ENCODE measurements around the gene ITGA7.

The ITGA7 gene

GRCh38 chr12:55697686-55698085 lies 10.0 kb downstream of the ITGA7 start:
- no peak for DNase-seq
- WGBS (ENCODE audit: extremely low coverage, insufficient coverage, insufficient read length), result no CpG with 5 or more reads among the region's 7 CpGs
- Histone ChIP-seq H2BK12ac (ENCODE audit: low read length) (no peak overlapping the region), H3K4me3 (ENCODE audit: low read depth, low read length) (no peak overlapping the region), H2AK5ac (ENCODE audit: low read length) (no peak overlapping the region), H3K4me1 (ENCODE audit: control insufficient read depth in 1 of 2, insufficient read depth in 2 of 2, low read length in 2 of 2) (no peaks in the 10 kb centered on the region), H3K4ac (ENCODE audit: low read depth, low read length) (no peak overlapping the region), H2AFZ (ENCODE audit: insufficient read depth, low read length, poor library complexity) (no peak overlapping the region), H3K27ac (ENCODE audit: low read depth, low read length) (no peak overlapping the region), H3K27me3 (ENCODE audit: insufficient read depth, low read length) (no peaks in the 10 kb centered on the region), H3K18ac (ENCODE audit: low read length) (no peak overlapping the region), H4K12ac (ENCODE audit: low read depth, low read length) (no peak overlapping the region), H2BK5ac (ENCODE audit: low read depth, low read length, poor library complexity) (no peak overlapping the region), H3K79me2 (ENCODE audit: control insufficient read depth, insufficient read depth, low read length, poor library complexity) (no peaks in the 10 kb centered on the region), H3K14ac (ENCODE audit: low read length) (no peak overlapping the region), H4K8ac (ENCODE audit: low read depth, low read length) (no peak overlapping the region), H3K9me3 (ENCODE audit: insufficient read depth, low read depth, low read length) (peaks cover 7% of the 10 kb centered on the region), H3K79me1 (ENCODE audit: low read length) (no peaks in the 10 kb centered on the region), H3K9ac (ENCODE audit: low read length) (no peak overlapping the region), H3K36me3 (ENCODE audit: control insufficient read depth in 1 of 2, insufficient read depth in 2 of 2, low read length in 2 of 2) (no peaks in the 10 kb centered on the region), H3K4me2 (ENCODE audit: low read length) (no peak overlapping the region), H3K23ac (ENCODE audit: low read length) (no peak overlapping the region), H2BK120ac (ENCODE audit: insufficient read depth, low read length, poor library complexity) (no peak overlapping the region), H4K91ac (ENCODE audit: low read depth, low read length) (no peak overlapping the region)

DNA sequence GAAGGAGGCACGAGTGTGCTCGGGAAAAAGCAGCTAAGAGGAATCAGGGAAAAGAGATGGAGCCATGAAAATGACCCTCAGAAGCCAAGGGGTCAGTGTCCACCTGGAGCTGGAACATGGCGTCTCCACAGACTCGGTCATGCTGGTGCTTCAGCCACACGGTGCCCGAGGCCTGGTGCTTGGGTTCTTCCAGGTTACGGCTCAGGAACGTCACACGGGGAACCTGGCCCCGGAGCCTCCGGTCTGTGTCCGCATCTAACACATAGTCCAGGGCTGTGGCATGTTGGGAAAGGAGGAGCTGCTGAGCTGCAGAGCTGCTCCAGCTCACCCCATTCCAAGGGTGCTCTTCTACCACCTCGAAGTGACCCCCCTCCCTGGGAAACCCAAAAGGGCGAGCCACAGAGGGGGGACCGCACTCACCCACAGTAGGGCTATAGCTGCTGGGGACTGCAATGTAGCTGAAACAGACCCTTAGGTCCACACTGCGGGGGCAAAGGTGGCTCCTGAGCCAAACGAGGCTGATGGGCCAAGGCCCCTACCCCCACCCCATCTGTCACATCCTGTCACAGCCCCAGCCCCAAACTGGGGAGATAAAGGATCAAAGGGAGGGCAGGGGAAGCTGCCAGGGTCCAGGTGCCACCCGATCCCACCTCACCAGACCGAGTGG lies 10.8 kb downstream of the ITGA7 start:
- H3K4me2 ChIP-seq (ENCODE audit: low read length), result no peak overlapping the region
- no peak overlapping the region for H4K8ac ChIP-seq (ENCODE audit: low read depth, low read length)
- H4K91ac ChIP-seq (ENCODE audit: low read depth, low read length), result no peak overlapping the region
- H2BK120ac ChIP-seq (ENCODE audit: insufficient read depth, low read length, poor library complexity), result no peak overlapping the region
- no peak for DNase-seq
- H2BK12ac ChIP-seq (ENCODE audit: low read length), result no peak overlapping the region
- no peak overlapping the region for H2AFZ ChIP-seq (ENCODE audit: insufficient read depth, low read length, poor library complexity)
- H3K27me3 ChIP-seq (ENCODE audit: insufficient read depth, low read length), result no peaks in the 10 kb centered on the region
- no peak overlapping the region for H2BK5ac ChIP-seq (ENCODE audit: low read depth, low read length, poor library complexity)
- H3K4me3 ChIP-seq (ENCODE audit: low read depth, low read length), result no peak overlapping the region
- H3K14ac ChIP-seq (ENCODE audit: low read length), result no peak overlapping the region
- no peaks in the 10 kb centered on the region for H3K79me2 ChIP-seq (ENCODE audit: control insufficient read depth, insufficient read depth, low read length, poor library complexity)
- no peaks in the 10 kb centered on the region for H3K4me1 ChIP-seq (ENCODE audit: control insufficient read depth in 1 of 2, insufficient read depth in 2 of 2, low read length in 2 of 2)
- H3K36me3 ChIP-seq (ENCODE audit: control insufficient read depth in 1 of 2, insufficient read depth in 2 of 2, low read length in 2 of 2), result no peaks in the 10 kb centered on the region
- H3K4ac ChIP-seq (ENCODE audit: low read depth, low read length), result no peak overlapping the region
- peaks cover 9% of the 10 kb centered on the region for H3K9me3 ChIP-seq (ENCODE audit: insufficient read depth, low read depth, low read length)
- no peak overlapping the region for H3K18ac ChIP-seq (ENCODE audit: low read length)
- no CpG with 5 or more reads among the region's 19 CpGs for WGBS (ENCODE audit: extremely low coverage, insufficient coverage, insufficient read length)
- H3K9ac ChIP-seq (ENCODE audit: low read length), result no peak overlapping the region
- H4K12ac ChIP-seq (ENCODE audit: low read depth, low read length), result no peak overlapping the region
- no peak overlapping the region for H2AK5ac ChIP-seq (ENCODE audit: low read length)
- no peak overlapping the region for H3K23ac ChIP-seq (ENCODE audit: low read length)
- no peak overlapping the region for H3K27ac ChIP-seq (ENCODE audit: low read depth, low read length)
- H3K79me1 ChIP-seq (ENCODE audit: low read length), result no peaks in the 10 kb centered on the region

- no peaks in the 10 kb centered on the region for H3K79me2 ChIP-seq (ENCODE audit: control insufficient read depth, insufficient read depth, low read length, poor library complexity)
- WGBS (ENCODE audit: extremely low coverage, insufficient coverage, insufficient read length), result no CpG with 5 or more reads among the region's 6 CpGs
These were observed 11.6 kb downstream of the ITGA7 start for GRCh38 chr12:55696141-55696540.

DNA sequence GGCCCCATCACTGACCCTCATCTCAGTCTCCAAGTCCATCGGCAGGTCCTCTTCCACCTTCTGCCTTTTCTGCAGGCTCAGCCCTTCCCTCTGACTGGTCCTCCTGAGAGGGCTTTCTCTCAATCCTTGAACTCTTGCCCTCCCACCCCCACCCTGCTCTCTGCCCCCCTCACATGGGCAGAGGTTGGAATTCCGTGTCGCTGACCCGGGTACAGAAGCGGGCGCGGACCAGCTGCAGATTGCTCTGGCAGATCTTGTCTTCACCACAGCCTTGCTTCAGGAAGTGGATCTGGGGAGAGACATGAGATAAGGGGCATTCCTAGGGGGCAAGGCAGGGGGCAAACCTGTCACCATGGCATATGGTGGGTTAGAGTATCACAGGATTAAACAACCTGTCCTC lies 12.4 kb downstream of the ITGA7 start:
- no CpG with 5 or more reads among the region's 7 CpGs for WGBS (ENCODE audit: extremely low coverage, insufficient coverage, insufficient read length)
- Histone ChIP-seq H3K4me2 (ENCODE audit: low read length) (no peak overlapping the region), H3K4ac (ENCODE audit: low read depth, low read length) (no peak overlapping the region), H3K18ac (ENCODE audit: low read length) (no peak overlapping the region), H2BK5ac (ENCODE audit: low read depth, low read length, poor library complexity) (no peak overlapping the region), H3K27ac (ENCODE audit: low read depth, low read length) (no peak overlapping the region), H2BK120ac (ENCODE audit: insufficient read depth, low read length, poor library complexity) (no peak overlapping the region), H4K12ac (ENCODE audit: low read depth, low read length) (no peak overlapping the region), H3K36me3 (ENCODE audit: control insufficient read depth in 1 of 2, insufficient read depth in 2 of 2, low read length in 2 of 2) (no peaks in the 10 kb centered on the region), H4K91ac (ENCODE audit: low read depth, low read length) (no peak overlapping the region), H4K8ac (ENCODE audit: low read depth, low read length) (no peak overlapping the region), H3K27me3 (ENCODE audit: insufficient read depth, low read length) (no peaks in the 10 kb centered on the region), H2AFZ (ENCODE audit: insufficient read depth, low read length, poor library complexity) (no peak overlapping the region), H3K14ac (ENCODE audit: low read length) (no peak overlapping the region), H3K79me2 (ENCODE audit: control insufficient read depth, insufficient read depth, low read length, poor library complexity) (no peaks in the 10 kb centered on the region), H2BK12ac (ENCODE audit: low read length) (no peak overlapping the region), H3K79me1 (ENCODE audit: low read length) (no peaks in the 10 kb centered on the region), H3K4me3 (ENCODE audit: low read depth, low read length) (no peak overlapping the region), H3K4me1 (ENCODE audit: control insufficient read depth in 1 of 2, insufficient read depth in 2 of 2, low read length in 2 of 2) (no peaks in the 10 kb centered on the region), H2AK5ac (ENCODE audit: low read length) (no peak overlapping the region), H3K9ac (ENCODE audit: low read length) (no peak overlapping the region), H3K23ac (ENCODE audit: low read length) (no peak overlapping the region), H3K9me3 (ENCODE audit: insufficient read depth, low read depth, low read length) (peaks cover 8% of the 10 kb centered on the region)
- DNase-seq, result no peak

More at GRCh38 chr12:55696141-55696540, 11.6 kb downstream of the ITGA7 start:
- Histone ChIP-seq H3K27me3 (ENCODE audit: insufficient read depth, low read length) (no peaks in the 10 kb centered on the region), H2BK5ac (ENCODE audit: low read depth, low read length, poor library complexity) (no peak overlapping the region), H4K8ac (ENCODE audit: low read depth, low read length) (no peak overlapping the region), H3K9me3 (ENCODE audit: insufficient read depth, low read depth, low read length) (peaks cover 9% of the 10 kb centered on the region), H3K9ac (ENCODE audit: low read length) (no peak overlapping the region), H3K4me2 (ENCODE audit: low read length) (no peak overlapping the region), H3K79me1 (ENCODE audit: low read length) (no peaks in the 10 kb centered on the region), H4K91ac (ENCODE audit: low read depth, low read length) (no peak overlapping the region), H3K18ac (ENCODE audit: low read length) (no peak overlapping the region), H4K12ac (ENCODE audit: low read depth, low read length) (no peak overlapping the region), H3K4ac (ENCODE audit: low read depth, low read length) (no peak overlapping the region), H3K23ac (ENCODE audit: low read length) (no peak overlapping the region), H2BK120ac (ENCODE audit: insufficient read depth, low read length, poor library complexity) (no peak overlapping the region), H2BK12ac (ENCODE audit: low read length) (no peak overlapping the region), H3K4me3 (ENCODE audit: low read depth, low read length) (no peak overlapping the region), H3K4me1 (ENCODE audit: control insufficient read depth in 1 of 2, insufficient read depth in 2 of 2, low read length in 2 of 2) (no peaks in the 10 kb centered on the region), H3K27ac (ENCODE audit: low read depth, low read length) (no peak overlapping the region), H2AK5ac (ENCODE audit: low read length) (no peak overlapping the region), H3K14ac (ENCODE audit: low read length) (no peak overlapping the region), H3K36me3 (ENCODE audit: control insufficient read depth in 1 of 2, insufficient read depth in 2 of 2, low read length in 2 of 2) (no peaks in the 10 kb centered on the region), H2AFZ (ENCODE audit: insufficient read depth, low read length, poor library complexity) (no peak overlapping the region)
- no peak for DNase-seq
